HEK293 (cell line): ENCODE measurements around the gene ARMH2.

Experiments used
- PRDM6 ChIP-seq: fragments of 450-650 bp; formaldehyde crosslinking; IDR thresholded peaks from 2 replicates; pipeline ENCODE4 v1.5.1; 2017; ENCODE audit warnings: missing biosample characterization, missing genetic modification characterization
- ZBTB10 ChIP-seq: fragments of 450-650 bp; formaldehyde crosslinking; IDR thresholded peaks from 2 replicates; pipeline ENCODE4 v1.5.1; 2016; ENCODE audit warnings: missing biosample characterization, missing genetic modification characterization
- ZNF10 ChIP-seq: fragments of 450-650 bp; formaldehyde crosslinking; IDR thresholded peaks from 2 replicates; pipeline ENCODE4 v1.5.1; 2017; ENCODE audit warnings: missing biosample characterization, missing genetic modification characterization

GRCh38 chr6:24809728-24810127, 11.0 kb upstream of the ARMH2 start:
- no peak for TF ChIP-seq PRDM6
- TF ChIP-seq ZNF10 (tag by site-specific recombination) = no peak
- TF ChIP-seq ZBTB10 (tag by site-specific recombination) = no peak
